GM18505 (cell line): ENCODE results near the gene KCNIP4.

Experiments used
- ATAC-seq: cut with Tn5 transposase; IDR thresholded peaks from one replicate; pipeline ENCODE4 v1.9.1; 2021; ENCODE audit not compliant: unreplicated experiment
- POLR2A ChIP-seq: IDR thresholded peaks from 4 replicates; pipeline ENCODE4 v1.6.1; 2011; ENCODE audit warnings: borderline replicate concordance; ENCODE audit not compliant: insufficient read depth, insufficient read length; ENCODE audit errors: extremely low read depth

Gene KCNIP4

DNA sequence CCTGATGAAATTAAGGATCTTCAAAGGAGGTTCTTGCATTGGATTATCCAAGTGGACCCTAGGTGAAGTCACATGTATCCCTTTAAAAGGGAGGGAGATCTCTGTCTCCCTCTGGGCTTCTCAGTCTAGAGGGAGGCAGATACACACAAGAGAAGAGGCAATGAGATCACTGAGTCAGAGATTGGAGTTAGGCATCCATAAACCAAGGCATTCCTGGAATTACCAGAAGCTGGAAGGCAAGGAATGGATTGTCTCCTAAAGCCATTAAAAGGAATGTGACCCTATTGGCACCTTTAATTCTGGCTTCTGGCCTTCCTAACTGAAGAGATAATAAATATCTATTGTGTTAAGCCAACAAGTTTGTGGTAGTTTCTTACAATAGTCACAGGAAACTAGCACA is 865.2 kb downstream of the KCNIP4 start:
- TF ChIP-seq POLR2A: no peak
- ATAC-seq: no peak

GRCh38 chr4:21077967-21078366 is 870.6 kb downstream of the KCNIP4 start:
- no peak for ATAC-seq
- no peak for TF ChIP-seq POLR2A

- TF ChIP-seq POLR2A: no peak
- no peak for ATAC-seq
Measured at GRCh38 chr4:21067351-21067750, 881.2 kb downstream of the KCNIP4 start.

DNA sequence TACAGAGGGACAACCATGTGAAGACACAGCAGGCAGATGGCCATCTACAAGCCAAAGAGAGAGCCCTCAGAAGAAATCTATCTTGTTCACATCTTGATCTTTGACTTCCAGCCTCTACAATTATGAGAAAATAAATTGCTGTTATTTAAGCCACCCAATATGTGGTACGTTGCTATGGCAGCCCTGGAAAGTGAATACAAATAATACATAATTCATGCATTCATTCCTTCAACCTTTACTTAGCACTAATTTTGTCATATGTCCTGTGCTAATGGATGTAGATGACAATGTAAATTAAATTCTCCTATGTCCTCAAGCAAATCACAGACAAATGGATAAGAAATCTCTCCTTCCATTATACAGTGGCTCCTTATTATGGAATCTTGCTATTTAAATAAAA is 886.7 kb downstream of the KCNIP4 start:
- ATAC-seq: no peak
- TF ChIP-seq POLR2A: no peak

- TF ChIP-seq POLR2A: no peak
- ATAC-seq: no peak
Measured at GRCh38 chr4:21046141-21046540, 902.4 kb downstream of the KCNIP4 start.

DNA sequence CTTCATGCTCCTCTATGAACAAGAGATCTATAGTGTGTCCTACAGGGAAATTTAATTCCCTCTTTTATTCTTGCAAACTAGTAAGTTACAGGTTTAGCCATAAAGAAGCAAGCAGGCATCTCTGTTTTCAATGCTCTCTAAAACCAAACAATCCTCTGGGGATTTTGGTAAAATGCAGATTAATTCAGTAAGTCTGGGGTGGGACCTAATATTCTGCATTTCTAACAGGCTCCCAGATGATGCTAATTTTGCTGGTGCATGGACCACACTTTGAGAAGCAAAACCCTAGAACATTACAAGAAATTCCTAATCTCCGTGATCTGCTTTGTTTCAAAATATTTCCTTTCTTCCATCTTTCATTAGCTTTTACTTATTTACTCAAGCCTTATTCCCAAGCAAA is 903.5 kb downstream of the KCNIP4 start:
- no peak for ATAC-seq

GRCh38 chr4:21041708-21042107 is 906.9 kb downstream of the KCNIP4 start:
- ATAC-seq: no peak
- TF ChIP-seq POLR2A: no peak

More for the DNA sequence above, 903.5 kb downstream of the KCNIP4 start:
- TF ChIP-seq POLR2A: no peak

GRCh38 chr4:21034728-21035127 is 913.8 kb downstream of the KCNIP4 start:
- no peak for TF ChIP-seq POLR2A
- no peak for ATAC-seq

GRCh38 chr4:21032089-21032645 is 916.4 kb downstream of the KCNIP4 start:
- no peak for ATAC-seq
- no peak for TF ChIP-seq POLR2A

DNA sequence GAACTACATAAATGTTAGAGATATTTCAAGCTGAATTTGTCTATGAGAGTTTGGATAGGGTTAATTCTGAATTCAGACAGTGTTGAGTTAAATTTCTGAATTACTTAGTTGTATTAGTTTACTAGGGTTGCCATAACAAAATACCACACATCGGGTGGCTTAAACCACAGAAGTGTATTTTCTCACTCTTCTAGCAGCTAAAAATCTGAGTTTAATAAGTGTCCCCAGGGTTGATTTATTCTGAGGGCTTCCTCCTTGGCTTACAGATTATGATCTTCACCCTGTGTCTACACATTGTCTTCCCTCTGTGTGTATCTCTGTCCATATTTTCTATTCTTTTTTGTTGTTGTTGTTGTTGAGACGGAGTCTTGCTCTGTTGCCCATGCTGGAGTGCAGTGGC is 929.8 kb downstream of the KCNIP4 start:
- no peak for TF ChIP-seq POLR2A
- no peak for ATAC-seq

- no peak for ATAC-seq
- no peak for TF ChIP-seq POLR2A
Measured at GRCh38 chr4:21013501-21013900, 935.1 kb downstream of the KCNIP4 start.

DNA sequence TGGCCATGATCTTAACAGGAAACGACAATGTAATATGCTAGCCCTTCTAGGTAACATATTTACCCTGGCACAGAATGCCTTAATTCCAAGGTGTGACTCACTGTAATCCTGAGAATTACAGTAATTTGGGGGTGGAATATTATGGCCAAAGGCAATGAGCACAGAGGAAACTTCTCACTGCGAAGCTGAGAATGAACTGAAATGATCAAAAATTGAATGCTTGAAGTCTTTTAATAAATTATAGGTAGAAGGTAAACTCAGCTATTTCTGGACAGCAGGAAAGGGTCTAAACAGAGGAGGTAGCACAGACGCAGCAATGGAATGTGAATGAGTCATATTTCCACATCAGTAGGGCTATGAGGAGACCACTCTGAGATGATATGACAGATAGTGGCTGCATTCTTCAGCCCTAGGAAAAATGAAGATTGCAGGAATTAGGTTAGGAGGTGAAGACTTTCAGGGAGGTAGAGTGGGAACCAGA is 935.7 kb downstream of the KCNIP4 start:
- TF ChIP-seq POLR2A: no peak

DNA sequence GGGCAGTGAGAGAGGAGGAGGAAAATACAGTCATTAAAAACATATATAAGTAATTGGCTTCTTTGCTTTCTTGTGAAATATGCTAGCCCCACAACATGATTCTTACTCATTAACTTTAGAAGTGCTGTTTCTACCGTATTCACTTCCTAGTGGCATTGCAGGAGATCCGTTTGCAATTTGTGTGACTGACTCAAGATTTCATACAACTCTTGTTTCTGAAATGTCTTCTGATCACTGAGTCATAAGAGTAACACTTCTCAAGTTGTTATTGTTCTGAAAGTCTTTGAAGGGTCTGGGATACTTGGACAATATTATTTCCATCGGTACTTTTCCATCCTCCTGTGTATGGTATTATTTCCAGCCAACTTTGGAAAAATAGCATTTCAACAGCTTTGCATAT is 937.5 kb downstream of the KCNIP4 start:
- no peak for TF ChIP-seq POLR2A
- no peak for ATAC-seq

More for the DNA sequence above, 935.7 kb downstream of the KCNIP4 start:
- no peak for ATAC-seq

- TF ChIP-seq POLR2A: no peak
- no peak for ATAC-seq
Measured at GRCh38 chr4:21009956-21010355, 938.6 kb downstream of the KCNIP4 start.

- TF ChIP-seq POLR2A: no peak
- ATAC-seq: no peak
Measured at GRCh38 chr4:21005647-21006046, 942.9 kb downstream of the KCNIP4 start.
